ENCODE data around the gene OPA1.

OPA1 gene

GRCh38 chr3:193560091-193560490, 32.9 kb upstream of the OPA1 start:
- no peak for TF ChIP-seq ZBTB7A (IDR thresholded peaks at IDR 0.05; ENCODE audit: low read depth)
- TF ChIP-seq MAX (IDR thresholded peaks at IDR 0.05), result no peak
- TF ChIP-seq REST (IDR thresholded peaks at IDR 0.05; ENCODE audit: low read depth), result no peak
- no peak for TF ChIP-seq CEBPB (IDR thresholded peaks at IDR 0.05)
- no peak for TF ChIP-seq YY1 (IDR thresholded peaks at IDR 0.05; ENCODE audit: low read depth)

GRCh38 chr3:193560870-193561269, 32.1 kb upstream of the OPA1 start:
- TF ChIP-seq REST (IDR thresholded peaks at IDR 0.05; ENCODE audit: low read depth) (no peak), TAF1 (IDR thresholded peaks at IDR 0.05; ENCODE audit: low read depth) (no peak), FOXM1 (IDR thresholded peaks at IDR 0.05; ENCODE audit: borderline replicate concordance, low read depth) (no peak), YY1 (IDR thresholded peaks at IDR 0.05; ENCODE audit: low read depth) (no peak), TCF12 (IDR thresholded peaks at IDR 0.05; ENCODE audit: low read depth) (no peak), NFIC (IDR thresholded peaks at IDR 0.05) (no peak), CREB1 (IDR thresholded peaks at IDR 0.05; ENCODE audit: low read depth) (no peak), TEAD4 (IDR thresholded peaks at IDR 0.05) (no peak), ZBTB7A (IDR thresholded peaks at IDR 0.05; ENCODE audit: low read depth) (no peak), EP300 (IDR thresholded peaks at IDR 0.05; ENCODE audit: borderline replicate concordance) (no peak), EGR1 (IDR thresholded peaks at IDR 0.05) (no peak), USF1 (IDR thresholded peaks at IDR 0.05) (no peak), RAD21 (IDR thresholded peaks at IDR 0.05; ENCODE audit: low read depth) (no peak), MAX (IDR thresholded peaks at IDR 0.05) (no peak), CEBPB (IDR thresholded peaks at IDR 0.05) (no peak)

- TF ChIP-seq CREB1 (IDR thresholded peaks at IDR 0.05; ENCODE audit: low read depth) (no peak), TEAD4 (IDR thresholded peaks at IDR 0.05) (no peak), CEBPB (IDR thresholded peaks at IDR 0.05) (no peak), ZBTB7A (IDR thresholded peaks at IDR 0.05; ENCODE audit: low read depth) (no peak), TAF1 (IDR thresholded peaks at IDR 0.05; ENCODE audit: low read depth) (no peak), TCF12 (IDR thresholded peaks at IDR 0.05; ENCODE audit: low read depth) (no peak), EGR1 (IDR thresholded peaks at IDR 0.05) (no peak), RAD21 (IDR thresholded peaks at IDR 0.05; ENCODE audit: low read depth) (no peak), YY1 (IDR thresholded peaks at IDR 0.05; ENCODE audit: low read depth) (no peak), USF1 (IDR thresholded peaks at IDR 0.05) (no peak), REST (IDR thresholded peaks at IDR 0.05; ENCODE audit: low read depth) (no peak), FOXM1 (IDR thresholded peaks at IDR 0.05; ENCODE audit: borderline replicate concordance, low read depth) (no peak), NFIC (IDR thresholded peaks at IDR 0.05) (no peak), MAX (IDR thresholded peaks at IDR 0.05) (no peak), EP300 (IDR thresholded peaks at IDR 0.05; ENCODE audit: borderline replicate concordance) (no peak)
Observed at GRCh38 chr3:193563426-193563825, 29.6 kb upstream of the OPA1 start.

GRCh38 chr3:193564012-193564411, 29.0 kb upstream of the OPA1 start:
- TF ChIP-seq RAD21 (IDR thresholded peaks at IDR 0.05; ENCODE audit: low read depth), result peak; percentile 57
- TF ChIP-seq NFIC (IDR thresholded peaks at IDR 0.05), result no peak
- no peak for TF ChIP-seq USF1 (IDR thresholded peaks at IDR 0.05)
